IPS-18c (cell line): ENCODE data around the gene RHOBTB1.

Experiments
- H3K4me3 ChIP-seq: 2 replicates; pipeline ENCODE4 v1.7.0; 2013; ENCODE audit warnings: low read depth, mild to moderate bottlenecking, low read length, moderate library complexity; ENCODE audit not compliant: insufficient read depth
- H3K9me3 ChIP-seq: one replicate; pipeline ENCODE4 v1.6.1; 2013; ENCODE audit warnings: mild to moderate bottlenecking, low read length, moderate library complexity; ENCODE audit not compliant: control insufficient read depth, insufficient read depth

RHOBTB1 gene

GRCh38 chr10:60952067-60952845 is 8.3 kb upstream of the RHOBTB1 start:
- H3K9me3 ChIP-seq = no peaks in the 10 kb centered on the region

DNA sequence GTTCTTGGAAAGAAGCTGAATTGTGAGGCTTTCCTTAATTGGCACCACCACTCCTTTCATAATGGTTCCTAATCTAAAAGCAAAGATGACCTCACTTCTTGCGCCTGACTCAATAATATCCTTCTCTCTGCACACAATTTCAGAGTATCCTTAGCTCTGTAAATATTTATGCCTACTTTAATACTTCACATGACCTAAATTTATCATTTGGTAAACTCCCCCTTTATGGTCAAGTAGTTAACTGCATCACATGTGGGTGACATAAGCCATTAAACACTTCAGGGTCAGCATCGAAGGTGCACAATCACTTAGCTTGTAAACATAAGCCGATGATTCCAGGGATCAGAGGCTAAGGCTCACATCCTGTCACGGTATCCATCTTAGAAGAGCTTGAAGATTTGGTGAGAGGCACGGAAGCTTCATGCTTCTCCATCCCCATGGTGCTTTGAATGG is 7.3 kb upstream of the RHOBTB1 start:
- H3K4me3 ChIP-seq = no peak overlapping the region
- no peaks in the 10 kb centered on the region for H3K9me3 ChIP-seq

More at GRCh38 chr10:60952067-60952845, 8.3 kb upstream of the RHOBTB1 start:
- H3K4me3 ChIP-seq = no peak overlapping the region

DNA sequence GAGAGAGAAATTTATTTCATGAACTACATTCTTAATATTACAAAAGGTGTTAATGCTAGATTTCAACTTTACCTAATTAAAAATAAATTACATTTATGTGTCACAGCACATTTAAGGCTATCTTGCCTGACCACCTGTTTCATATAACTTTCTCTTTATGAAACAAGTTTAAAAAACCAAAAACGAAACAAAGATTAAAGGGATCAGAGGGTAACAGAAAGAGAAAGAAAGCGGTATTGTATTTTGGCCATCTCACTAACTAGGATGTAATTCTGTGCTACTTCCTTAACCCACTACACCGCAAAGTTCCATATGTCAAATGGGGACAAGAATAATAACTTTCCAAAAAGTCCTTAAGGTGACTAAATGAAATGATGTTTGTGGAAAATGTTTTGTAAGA is 6.3 kb upstream of the RHOBTB1 start:
- no peaks in the 10 kb centered on the region for H3K9me3 ChIP-seq

GRCh38 chr10:60948851-60949250 is 4.9 kb upstream of the RHOBTB1 start:
- Histone ChIP-seq H3K9me3 (no peaks in the 10 kb centered on the region), H3K4me3 (no peak overlapping the region)

More for the DNA sequence above, 6.3 kb upstream of the RHOBTB1 start:
- H3K4me3 ChIP-seq = no peak overlapping the region

- H3K9me3 ChIP-seq = no peaks in the 10 kb centered on the region
- peak overlapping the region; percentile 79; the same call in 1 of the 2 replicates for H3K4me3 ChIP-seq
These were observed 919 bp upstream of the RHOBTB1 start for GRCh38 chr10:60944910-60945297.

DNA sequence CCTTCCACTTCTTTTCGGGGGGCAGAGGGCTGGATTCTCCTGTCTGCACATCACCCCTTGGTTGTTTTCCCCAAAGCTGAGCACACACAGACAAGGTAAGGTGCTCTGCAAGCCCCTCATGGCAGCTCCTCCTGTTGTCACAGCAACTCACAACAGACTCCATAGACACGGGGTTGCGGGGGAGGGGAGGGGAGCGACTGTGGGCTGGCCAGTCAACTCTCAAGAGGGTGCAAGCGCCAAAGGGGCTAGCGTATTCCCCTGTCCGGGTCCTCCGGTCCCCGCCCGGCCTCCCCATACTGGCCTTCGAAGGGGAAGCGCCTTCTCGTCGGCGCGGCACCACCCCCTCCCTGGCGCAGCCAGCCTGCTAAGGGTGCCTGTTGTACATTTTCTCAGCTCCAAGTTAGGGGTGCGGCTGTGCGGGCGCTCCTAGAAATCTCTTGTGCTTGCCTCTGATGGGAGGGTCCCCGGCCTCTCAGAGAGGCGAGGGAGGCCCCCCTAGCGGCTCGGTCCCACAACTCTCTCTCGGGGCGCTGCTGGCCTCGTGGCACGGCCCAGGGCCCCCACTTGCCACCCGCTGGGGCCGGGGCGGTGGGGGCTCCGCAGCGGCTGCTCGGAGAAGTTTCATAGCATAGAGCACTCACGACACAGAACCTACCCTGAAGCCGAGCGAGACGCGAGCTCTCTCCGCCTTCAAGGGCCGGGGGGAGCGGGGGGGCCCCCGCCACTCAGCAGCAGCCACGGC is 498 bp downstream of the RHOBTB1 start:
- Histone ChIP-seq H3K9me3 (no peaks in the 10 kb centered on the region), H3K4me3 (peak overlapping the region; percentile 79)

DNA sequence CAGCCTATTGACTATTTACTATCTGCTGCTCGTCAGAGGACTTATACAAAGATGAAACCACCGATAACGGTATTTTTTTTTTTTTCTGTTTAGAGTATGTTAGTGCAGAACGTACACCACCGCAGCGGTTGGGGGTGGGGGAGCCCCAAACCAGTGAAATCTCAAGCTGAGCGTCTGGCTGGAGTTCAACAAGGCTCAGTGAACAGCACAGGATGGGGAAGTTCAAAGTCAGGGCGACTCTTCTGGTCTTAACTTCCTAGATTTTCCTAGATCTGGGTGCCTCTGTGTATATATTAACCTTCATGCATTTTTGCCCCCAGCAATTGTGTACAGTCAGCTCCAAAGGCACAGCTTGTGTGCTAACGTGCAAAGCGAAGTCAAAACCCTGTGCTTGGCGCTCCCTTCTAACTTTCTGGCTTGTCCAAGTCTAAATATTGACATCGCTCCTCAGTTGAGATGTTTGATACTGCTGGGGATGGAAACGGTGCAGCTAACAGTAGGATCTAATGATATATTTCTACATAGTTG is 1.1 kb downstream of the RHOBTB1 start:
- H3K4me3 ChIP-seq = peak overlapping the region; percentile 79
- H3K9me3 ChIP-seq = no peaks in the 10 kb centered on the region

- Histone ChIP-seq H3K9me3 (no peaks in the 10 kb centered on the region), H3K4me3 (no peak overlapping the region)
These were observed 1.7 kb downstream of the RHOBTB1 start for GRCh38 chr10:60942134-60942787.

DNA sequence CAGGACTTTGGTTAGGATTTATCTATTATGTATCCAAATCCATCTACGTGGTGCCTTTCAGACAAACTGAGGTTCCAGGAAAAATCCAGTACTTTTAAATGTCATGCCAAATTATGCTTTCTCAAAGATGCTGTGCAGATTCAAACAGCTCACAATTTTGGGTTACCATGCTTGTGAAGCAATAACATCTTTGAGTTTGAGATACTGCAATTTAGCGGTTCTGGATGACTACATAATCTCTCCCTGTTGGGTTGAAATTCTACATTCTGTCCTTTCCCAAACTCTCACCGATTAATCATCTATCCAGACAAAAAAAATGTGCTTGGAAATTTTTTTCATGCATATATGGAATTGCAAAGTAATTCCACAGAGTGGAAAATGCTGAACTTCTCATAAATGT is 3.5 kb downstream of the RHOBTB1 start:
- Histone ChIP-seq H3K9me3 (no peaks in the 10 kb centered on the region), H3K4me3 (no peak overlapping the region)

- Histone ChIP-seq H3K9me3 (no peaks in the 10 kb centered on the region), H3K4me3 (no peak overlapping the region)
These were observed 6.0 kb downstream of the RHOBTB1 start for GRCh38 chr10:60937784-60938654.

DNA sequence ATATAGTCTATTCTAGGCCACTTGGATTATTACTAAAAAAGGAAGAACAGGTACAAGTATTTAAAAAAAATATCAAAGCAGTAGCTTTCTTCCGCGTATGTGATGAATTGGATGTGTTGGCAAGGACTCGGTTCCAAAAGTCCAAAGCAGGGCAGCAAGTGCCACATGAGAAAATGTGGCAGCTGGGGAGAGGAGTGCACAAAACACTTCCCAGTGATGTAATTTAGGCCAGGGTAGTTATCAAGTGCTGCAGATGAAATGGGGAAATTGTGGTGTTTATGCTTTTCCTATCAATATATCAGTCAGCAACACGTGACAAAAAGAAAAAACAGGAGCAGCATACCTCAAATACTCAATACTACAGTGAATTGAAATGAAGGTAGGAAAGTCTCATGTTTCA is 7.0 kb downstream of the RHOBTB1 start:
- no peak overlapping the region for H3K4me3 ChIP-seq

GRCh38 chr10:60934215-60935175 is 9.5 kb downstream of the RHOBTB1 start:
- Histone ChIP-seq H3K9me3 (no peaks in the 10 kb centered on the region), H3K4me3 (no peak overlapping the region)

More for the DNA sequence above, 7.0 kb downstream of the RHOBTB1 start:
- H3K9me3 ChIP-seq = no peaks in the 10 kb centered on the region

GRCh38 chr10:60932756-60933155 is 11.2 kb downstream of the RHOBTB1 start:
- Histone ChIP-seq H3K9me3 (no peaks in the 10 kb centered on the region), H3K4me3 (no peak overlapping the region)

DNA sequence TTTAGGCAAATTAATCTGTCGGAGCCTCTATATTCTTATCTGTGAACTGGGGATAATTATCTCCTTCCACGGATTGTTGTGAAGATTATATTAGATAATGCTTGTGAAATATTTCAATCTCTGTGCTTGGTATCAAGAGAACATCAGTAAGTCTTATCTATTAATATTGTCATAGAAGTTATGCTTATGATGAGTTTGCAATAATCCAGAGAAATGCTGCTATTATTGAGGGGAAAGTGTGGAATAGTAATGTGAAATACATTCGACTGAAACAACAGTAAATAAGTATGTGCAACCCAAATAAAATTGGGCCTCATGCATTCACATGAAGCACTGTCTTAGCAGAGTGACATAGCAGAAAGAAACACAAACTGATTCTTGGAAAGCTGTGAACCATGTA is 13.7 kb downstream of the RHOBTB1 start:
- H3K4me3 ChIP-seq = no peak overlapping the region
- H3K9me3 ChIP-seq = no peaks in the 10 kb centered on the region

GRCh38 chr10:60921633-60922032 is 22.4 kb downstream of the RHOBTB1 start:
- Histone ChIP-seq H3K4me3 (no peak overlapping the region), H3K9me3 (no peaks in the 10 kb centered on the region)

DNA sequence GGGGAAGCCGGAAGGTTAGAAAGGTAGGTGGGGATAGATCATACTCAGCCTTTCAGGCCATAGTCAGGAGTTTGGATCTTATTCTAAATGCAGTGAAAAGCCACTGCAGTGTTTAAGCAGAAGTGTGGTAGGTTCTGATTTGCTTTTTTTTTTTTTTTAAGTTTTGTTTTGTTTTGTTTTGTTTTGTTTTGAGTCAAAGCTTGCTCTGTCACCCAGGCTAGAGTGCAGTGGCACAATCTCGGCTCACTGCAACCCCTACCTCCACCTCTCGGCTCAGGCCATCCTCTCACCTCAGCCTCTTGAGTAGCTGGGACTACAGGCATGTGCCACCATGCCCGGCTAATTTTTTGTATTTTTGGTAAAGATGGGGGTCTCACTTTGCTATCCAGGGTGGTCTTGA is 23.5 kb downstream of the RHOBTB1 start:
- H3K9me3 ChIP-seq = no peaks in the 10 kb centered on the region
- no peak overlapping the region for H3K4me3 ChIP-seq
